Measurements from ENCODE around the gene ZMPSTE24. TPM values are rescaled to one million over a fixed set of nuclear protein-coding genes. Genes with fewer than 3 reads are reported as not detected.

Gene ZMPSTE24
- total and polyA plus RNA-seq, 10 of the 15 experiments (the other 5 are each of a cell fraction or from before 2014, with no cell fraction given): 21.5 to 84.4 (median 43.6) TPM

DNA sequence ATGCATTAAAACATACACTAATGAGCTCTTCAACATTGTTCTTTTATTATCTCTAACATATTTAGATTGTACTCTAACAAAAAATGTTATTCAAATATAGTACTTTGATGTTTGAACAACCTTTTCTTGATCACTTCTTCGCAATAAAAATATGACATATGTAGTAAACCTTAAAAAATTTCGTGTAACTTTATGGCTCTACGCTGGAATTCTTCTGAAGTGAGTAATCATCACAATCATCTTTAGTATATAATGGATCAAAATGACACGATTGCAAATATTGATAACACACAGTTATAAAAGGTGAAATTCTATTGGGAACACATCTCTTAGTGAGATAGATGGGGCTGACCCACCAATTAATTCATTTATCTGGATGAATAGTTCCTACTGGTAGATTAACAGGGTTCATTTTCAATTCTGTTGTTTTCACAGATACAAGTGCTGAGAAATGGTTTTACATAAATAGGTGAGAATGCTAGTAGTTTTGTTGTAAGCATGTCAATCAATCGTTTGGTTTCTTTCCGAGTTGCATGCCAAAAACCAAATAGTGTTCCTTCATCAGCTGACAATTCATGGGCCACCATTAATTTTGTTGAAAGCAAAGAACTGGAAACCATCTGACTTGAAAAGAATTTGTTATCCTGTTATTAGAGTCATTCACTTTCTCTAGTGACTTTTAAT lies 1.5 kb upstream of the ZMPSTE24 start:
- no peak overlapping the region; the same call in 1 of the 2 replicates for H2AFZ ChIP-seq (ENCODE audit: control insufficient read depth, low read depth, low read length)
- peak overlapping the region; percentile 69 for H3K4me3 ChIP-seq
- SMC1A ChIA-PET (ENCODE audit: uncharacterized antibody, unreplicated experiment): interaction anchor here (1.0 to 2.6 kb wide), 11 partner anchors 10 to 148 kb away, joined by 3 to 9 read pairs (median 5); no protein-coding TSS in a partner anchor
- FAIRE-seq: no peak
- H3K79me2 ChIP-seq (ENCODE audit: control insufficient read depth, insufficient read depth, low read length): peaks cover 35% of the 10 kb centered on the region
- H3K4me2 ChIP-seq (ENCODE audit: control insufficient read depth, insufficient read depth): peak overlapping the region; percentile 77
- no peaks in the 10 kb centered on the region for H4K20me1 ChIP-seq (ENCODE audit: control insufficient read depth, insufficient read depth)
- DNase-seq (ENCODE audit: low read depth, low spot score): no peak
- peak overlapping the region; percentile 99 for H3K27ac ChIP-seq (ENCODE audit: control insufficient read depth, insufficient read depth)
- no peaks in the 10 kb centered on the region for H3K9me3 ChIP-seq (replicated peaks; ENCODE audit: control insufficient read depth, insufficient read depth, low read length)
- H3K9ac ChIP-seq (ENCODE audit: control insufficient read depth, insufficient read depth, low read length): peak overlapping the region; percentile 100
- RAD21 ChIA-PET (ENCODE audit: unreplicated experiment): interaction anchor here (0.6 to 1.4 kb wide), 5 partner anchors 15 to 113 kb away, joined by 3 to 11 read pairs (median 3); no protein-coding TSS in a partner anchor
- in situ Hi-C loops (cut with MboI) (no loop called here), intact Hi-C loops (cut with micrococcal nuclease; ENCODE audit: unreplicated experiment) (loop anchor here (10.0 kb wide), 1 partner anchor 148 kb away; no protein-coding TSS in a partner anchor)
- peaks cover 0 to 5% of the 10 kb centered on the region in 2 experiments; a peak in 2 of 4 replicates for H3K36me3 ChIP-seq (ENCODE audit: control insufficient read depth in 2 of 2, insufficient read depth in 2 of 2, low read length in 1 of 2)
- TF ChIP-seq HDGF (IDR thresholded peaks at IDR 0.05): no peak
- TF ChIP-seq, protein P1, sequence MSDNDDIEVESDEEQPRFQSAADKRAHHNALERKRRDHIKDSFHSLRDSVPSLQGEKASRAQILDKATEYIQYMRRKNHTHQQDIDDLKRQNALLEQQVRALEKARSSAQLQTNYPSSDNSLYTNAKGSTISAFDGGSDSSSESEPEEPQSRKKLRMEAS (IDR thresholded peaks at IDR 0.05; ENCODE audit: low read depth, low read length): no peak
- TF ChIP-seq BCL11A (IDR thresholded peaks at IDR 0.05; ENCODE audit: low read depth, low read length): no peak
- no peak for TF ChIP-seq NFIC (IDR thresholded peaks at IDR 0.05; ENCODE audit: low read depth, low read length)
- TF ChIP-seq MEF2A (IDR thresholded peaks at IDR 0.05; ENCODE audit: insufficient read depth, low read depth, low read length): no peak
- no peak for TF ChIP-seq DPF2 (IDR thresholded peaks at IDR 0.05)
- TF ChIP-seq, protein P2, sequence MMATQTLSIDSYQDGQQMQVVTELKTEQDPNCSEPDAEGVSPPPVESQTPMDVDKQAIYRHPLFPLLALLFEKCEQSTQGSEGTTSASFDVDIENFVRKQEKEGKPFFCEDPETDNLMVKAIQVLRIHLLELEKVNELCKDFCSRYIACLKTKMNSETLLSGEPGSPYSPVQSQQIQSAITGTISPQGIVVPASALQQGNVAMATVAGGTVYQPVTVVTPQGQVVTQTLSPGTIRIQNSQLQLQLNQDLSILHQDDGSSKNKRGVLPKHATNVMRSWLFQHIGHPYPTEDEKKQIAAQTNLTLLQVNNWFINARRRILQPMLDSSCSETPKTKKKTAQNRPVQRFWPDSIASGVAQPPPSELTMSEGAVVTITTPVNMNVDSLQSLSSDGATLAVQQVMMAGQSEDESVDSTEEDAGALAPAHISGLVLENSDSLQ (IDR thresholded peaks at IDR 0.05): peak; percentile 54; the same call in 1 of the 2 replicates
- no peak for TF ChIP-seq NFXL1 (IDR thresholded peaks at IDR 0.05; ENCODE audit: borderline replicate concordance)
- no peak for TF ChIP-seq SIN3A (IDR thresholded peaks at IDR 0.05; ENCODE audit: low read depth, low read length)
- POLR2A ChIA-PET: interaction anchor here (1.0 to 3.3 kb wide), 3 partner anchors 14 to 57 kb away, joined by 3 to 16 read pairs (median 3); no protein-coding TSS in a partner anchor
- no peaks in the 10 kb centered on the region for H3K27me3 ChIP-seq (replicated peaks in 1 of 2; ENCODE audit: control insufficient read depth in 2 of 2, insufficient read depth in 2 of 2, low read length in 1 of 2)
- CTCF ChIA-PET: interaction anchor here (1.0 to 3.8 kb wide), 6 partner anchors 15 to 113 kb away, joined by 3 to 21 read pairs (median 6); no protein-coding TSS in a partner anchor
- ATAC-seq: no peak
- 77% methylated on average over 6 of the region's 6 CpGs for WGBS (ENCODE audit: insufficient coverage, insufficient replicate concordance, low lambda C conversion rate, missing lambda C conversion rate)
- H3K4me1 ChIP-seq (ENCODE audit: control insufficient read depth, insufficient read depth, low read length): peaks cover 8% of the 10 kb centered on the region; the same call in 1 of the 2 replicates
- no TSS peak for BruUV-seq (replicated peaks)
